DND-41 (cell line): ENCODE data around the gene NMNAT2.

Experiments
- ATAC-seq: fragments of 200-7000 bp; cut with Tn5 transposase; 3 replicates; pipeline ENCODE4 v1.9.1; 2021; ENCODE audit warnings: low read depth; ENCODE audit not compliant: insufficient read depth
- DNase-seq: peaks from one replicate; pipeline ENCODE4 v3.0.0-alpha.2; 2020
- H2AFZ ChIP-seq: 2 replicates; pipeline ENCODE4 v1.6.0; 2012; ENCODE audit warnings: low read depth, low read length
- H3K27ac ChIP-seq: 2 replicates; pipeline ENCODE4 v1.5.1; 2012; ENCODE audit warnings: low read length, inconsistent platforms
- H3K27me3 ChIP-seq: fragments of 200-600 bp; sonication (generic); 2 replicates; pipeline ENCODE4 v1.6.0; 2012; ENCODE audit warnings: low read length, mild to moderate bottlenecking, inconsistent platforms; ENCODE audit not compliant: insufficient read depth, poor library complexity
- H3K36me3 ChIP-seq: 2 replicates; pipeline ENCODE4 v1.5.1; 2012; ENCODE audit warnings: low read length, inconsistent platforms; ENCODE audit not compliant: insufficient read depth
- H3K4me1 ChIP-seq: 2 replicates; pipeline ENCODE4 v1.5.1; 2012; ENCODE audit warnings: mild to moderate bottlenecking, low read length; ENCODE audit not compliant: insufficient read depth
- H3K4me2 ChIP-seq: 2 replicates; pipeline ENCODE4 v1.6.0; 2012; ENCODE audit warnings: mild to moderate bottlenecking, moderate library complexity, low read length, inconsistent platforms; ENCODE audit not compliant: insufficient read depth
- H3K4me3 ChIP-seq, 2 experiments: fragments of 200-600 bp in 1 of 2; shearing (Covaris generic) in 1 of 2; 2 replicates each; pipeline ENCODE4 v1.5.1; 2012 to 2016; ENCODE audit warnings: inconsistent platforms in 2 of 2, low read length in 2 of 2, mild to moderate bottlenecking in 2 of 2, low read depth in 1 of 2, moderate library complexity in 1 of 2
- H3K79me2 ChIP-seq: 2 replicates; pipeline ENCODE4 v1.6.0; 2012; ENCODE audit warnings: low read length, inconsistent platforms; ENCODE audit not compliant: insufficient read depth
- H3K9ac ChIP-seq: 2 replicates; pipeline ENCODE4 v1.6.0; 2012; ENCODE audit warnings: low read depth, mild to moderate bottlenecking, inconsistent platforms, low read length, moderate library complexity
- H3K9me3 ChIP-seq: 2 replicates; pipeline ENCODE4 v1.5.1; 2012; ENCODE audit warnings: low read length, moderate library complexity, mild to moderate bottlenecking, inconsistent platforms; ENCODE audit not compliant: insufficient read depth, severe bottlenecking
- H4K20me1 ChIP-seq: 2 replicates; pipeline ENCODE4 v1.6.0; 2012; ENCODE audit warnings: low read length; ENCODE audit not compliant: insufficient read depth
- EZH2 ChIP-seq: IDR thresholded peaks from 3 replicates; pipeline ENCODE4 v1.6.1; 2012; ENCODE audit warnings: borderline replicate concordance, low read depth, mild to moderate bottlenecking, moderate library complexity, low read length, inconsistent platforms; ENCODE audit not compliant: severe bottlenecking
- TF ChIP-seq, protein P1 (sequence below): IDR thresholded peaks from 2 replicates; pipeline ENCODE4 v1.5.1; 2012; ENCODE audit warnings: borderline replicate concordance, low read length, moderate library complexity, mild to moderate bottlenecking; ENCODE audit not compliant: poor library complexity, severe bottlenecking; ENCODE audit errors: extremely low read depth

NMNAT2 gene

DNA sequence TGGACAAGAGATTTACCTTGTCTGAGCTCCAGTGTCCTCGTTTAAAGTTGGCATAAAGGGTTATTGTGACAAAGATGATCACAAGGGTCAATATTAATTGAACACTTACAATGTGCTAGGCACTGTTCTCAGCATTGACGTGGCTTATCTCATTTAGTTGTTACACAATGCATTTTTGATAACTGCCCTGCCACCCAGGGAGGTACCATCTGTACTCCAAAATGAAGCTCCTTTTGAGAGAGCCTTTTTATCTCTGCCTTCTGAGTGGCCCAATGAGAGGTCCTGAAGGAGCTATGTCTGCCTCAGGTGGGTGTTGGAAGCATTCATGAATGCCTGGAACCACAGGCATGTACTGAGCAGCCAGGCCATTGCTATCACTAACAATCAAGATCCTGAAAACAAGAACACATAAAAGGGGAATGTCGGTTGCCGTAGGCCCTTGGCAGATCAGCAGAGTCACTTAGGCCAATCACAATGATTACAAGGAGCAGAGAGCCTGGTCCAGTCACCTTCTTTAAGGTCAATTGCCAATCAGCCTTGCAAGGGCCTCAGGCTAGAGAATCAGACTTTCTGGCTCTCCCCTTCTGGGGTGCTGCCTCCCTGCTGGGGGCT is 78.5 kb downstream of the NMNAT2 start:
- Histone ChIP-seq H3K9ac (no peak overlapping the region), H3K9me3 (no peaks in the 10 kb centered on the region), H3K79me2 (no peaks in the 10 kb centered on the region), H2AFZ (no peak overlapping the region), H4K20me1 (no peaks in the 10 kb centered on the region), H3K4me2 (no peak overlapping the region), H3K4me3 (no peak overlapping the region), H3K27ac (no peak overlapping the region), H3K36me3 (no peaks in the 10 kb centered on the region), H3K27me3 (peaks cover 18% of the 10 kb centered on the region), H3K4me1 (no peaks in the 10 kb centered on the region)
- DNase-seq (no peak), ATAC-seq (no peak)
- TF ChIP-seq, protein P1, sequence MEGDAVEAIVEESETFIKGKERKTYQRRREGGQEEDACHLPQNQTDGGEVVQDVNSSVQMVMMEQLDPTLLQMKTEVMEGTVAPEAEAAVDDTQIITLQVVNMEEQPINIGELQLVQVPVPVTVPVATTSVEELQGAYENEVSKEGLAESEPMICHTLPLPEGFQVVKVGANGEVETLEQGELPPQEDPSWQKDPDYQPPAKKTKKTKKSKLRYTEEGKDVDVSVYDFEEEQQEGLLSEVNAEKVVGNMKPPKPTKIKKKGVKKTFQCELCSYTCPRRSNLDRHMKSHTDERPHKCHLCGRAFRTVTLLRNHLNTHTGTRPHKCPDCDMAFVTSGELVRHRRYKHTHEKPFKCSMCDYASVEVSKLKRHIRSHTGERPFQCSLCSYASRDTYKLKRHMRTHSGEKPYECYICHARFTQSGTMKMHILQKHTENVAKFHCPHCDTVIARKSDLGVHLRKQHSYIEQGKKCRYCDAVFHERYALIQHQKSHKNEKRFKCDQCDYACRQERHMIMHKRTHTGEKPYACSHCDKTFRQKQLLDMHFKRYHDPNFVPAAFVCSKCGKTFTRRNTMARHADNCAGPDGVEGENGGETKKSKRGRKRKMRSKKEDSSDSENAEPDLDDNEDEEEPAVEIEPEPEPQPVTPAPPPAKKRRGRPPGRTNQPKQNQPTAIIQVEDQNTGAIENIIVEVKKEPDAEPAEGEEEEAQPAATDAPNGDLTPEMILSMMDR: no peak
- no peak for TF ChIP-seq EZH2

DNA sequence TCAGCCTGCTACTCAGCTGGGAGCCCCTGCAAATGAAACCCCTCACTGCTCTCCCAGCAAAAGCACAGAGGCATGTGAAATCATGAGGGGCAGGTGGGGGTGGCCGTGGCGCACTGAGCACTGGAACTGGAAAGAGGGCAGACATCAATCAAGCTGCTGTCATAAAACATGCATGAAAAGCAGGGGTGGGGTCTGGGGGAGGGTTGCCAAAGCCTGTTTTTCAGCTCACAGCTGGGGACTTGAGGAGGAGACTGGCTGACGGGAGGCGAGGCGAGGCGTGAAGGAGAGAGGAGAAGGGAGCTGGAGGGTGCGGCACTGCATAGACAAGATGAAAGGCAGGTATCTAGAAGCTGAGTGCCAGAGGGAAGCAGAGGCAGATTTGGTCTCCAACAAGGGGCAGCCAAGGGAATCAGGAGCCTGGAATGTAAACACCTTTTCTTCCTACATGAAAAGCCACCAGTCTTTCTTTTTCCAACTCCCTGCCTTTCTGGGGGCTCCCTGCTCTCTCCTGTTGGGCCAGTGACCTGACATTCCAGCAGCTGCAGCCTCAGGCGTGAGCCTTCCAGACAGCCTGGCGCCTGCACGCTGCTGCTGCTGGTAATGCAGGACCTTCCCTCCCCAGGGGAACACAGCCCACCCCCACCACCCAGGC is 87.0 kb downstream of the NMNAT2 start:
- Histone ChIP-seq H3K4me3 (no peak overlapping the region), H3K9me3 (no peaks in the 10 kb centered on the region), H3K36me3 (no peaks in the 10 kb centered on the region), H3K79me2 (no peaks in the 10 kb centered on the region), H3K27me3 (peaks cover 24% of the 10 kb centered on the region), H2AFZ (no peak overlapping the region), H3K4me1 (no peaks in the 10 kb centered on the region), H3K4me2 (no peak overlapping the region), H4K20me1 (no peaks in the 10 kb centered on the region), H3K27ac (no peak overlapping the region), H3K9ac (no peak overlapping the region)
- no peak for TF ChIP-seq EZH2
- TF ChIP-seq, protein P1: no peak
- no peak for ATAC-seq
- no peak for DNase-seq

GRCh38 chr1:183330335-183330734 is 87.8 kb downstream of the NMNAT2 start:
- H3K4me1 ChIP-seq: no peaks in the 10 kb centered on the region
- no peak overlapping the region for H3K9ac ChIP-seq
- no peak overlapping the region for H2AFZ ChIP-seq
- H4K20me1 ChIP-seq: no peaks in the 10 kb centered on the region
- no peaks in the 10 kb centered on the region for H3K79me2 ChIP-seq
- no peak for ATAC-seq
- peaks cover 17% of the 10 kb centered on the region for H3K27me3 ChIP-seq
- H3K36me3 ChIP-seq: no peaks in the 10 kb centered on the region
- TF ChIP-seq EZH2: no peak
- TF ChIP-seq, protein P1: no peak
- H3K4me3 ChIP-seq: no peak overlapping the region
- H3K9me3 ChIP-seq: no peaks in the 10 kb centered on the region
- H3K4me2 ChIP-seq: no peak overlapping the region
- no peak for DNase-seq
- H3K27ac ChIP-seq: no peak overlapping the region
